SK-N-SH (cell line): ENCODE data around the gene GLOD5. TPM values are rescaled to one million over a fixed set of nuclear protein-coding genes. Genes with fewer than 3 reads are reported as not detected.

ENCODE experiments used
- CTCF ChIA-PET: fragments of 300-600, 350-600 bp; formaldehyde crosslinking; extraction: SDS; loops from one replicate; lab custom pipeline; 2021; lab: Yijun Ruan, JAX
- POLR2A ChIA-PET: fragments of 350-600 bp; sonication (Branson Sonifier 250); formaldehyde crosslinking; extraction: SDS; loops from one replicate; lab custom pipeline; 2020; ENCODE audit warnings: antibody characterized with exemption, inconsistent platforms; lab: Yijun Ruan, JAX
- DNase-seq: peaks from one replicate; pipeline ENCODE4 v3.0.0; 2012
- H2AFZ ChIP-seq: fragments of 200-600 bp; sonication (generic); 2 replicates; pipeline ENCODE4 v1.8.1; 2016; ENCODE audit warnings: antibody characterized with exemption, mild to moderate bottlenecking, low read depth
- H3F3A ChIP-seq: fragments of 200-600 bp; sonication (generic); replicated peaks from 2 replicates; pipeline ENCODE3; 2016; ENCODE audit warnings: antibody characterized with exemption, mild to moderate bottlenecking; ENCODE audit not compliant: insufficient read depth
- H3K27ac ChIP-seq, 2 experiments: fragments of 200-500 bp in 1 of 2; fragments of 200-600 bp in 1 of 2; sonication (Bioruptor generic) in 1 of 2; sonication (generic), shearing (Covaris generic) in 1 of 2; 2 replicates each; pipeline versions ENCODE4 v1.5.1 to v1.6.1; 2014 to 2016; ENCODE audit warnings: low read depth in 2 of 2, inconsistent platforms in 1 of 2, low read length in 1 of 2, mild to moderate bottlenecking in 1 of 2, mixed read lengths in 1 of 2
- H3K27me3 ChIP-seq: fragments of 200-600 bp; sonication (generic), shearing (Covaris generic); 2 replicates; pipeline ENCODE4 v1.6.1; 2016; ENCODE audit warnings: mixed run types; ENCODE audit not compliant: insufficient read depth
- H3K36me3 ChIP-seq, 2 experiments: fragments of 200-500 bp in 1 of 2; fragments of 200-600 bp in 1 of 2; sonication (Bioruptor generic) in 1 of 2; sonication (generic) in 1 of 2; replicated peaks in 1 of 2; 2 replicates each; pipeline versions ENCODE3 to v1.5.1; 2014 to 2016; ENCODE audit warnings: low read length in 1 of 2, mild to moderate bottlenecking in 1 of 2; ENCODE audit not compliant: insufficient read depth in 2 of 2, control insufficient read depth in 1 of 2
- H3K4me1 ChIP-seq, 2 experiments: fragments of 200-500 bp in 1 of 2; fragments of 200-600 bp in 1 of 2; sonication (Bioruptor generic) in 1 of 2; sonication (generic), shearing (Covaris generic) in 1 of 2; 2 replicates each; pipeline versions ENCODE4 v1.5.1 to v1.6.1; 2014 to 2016; ENCODE audit warnings: low read depth in 1 of 2, low read length in 1 of 2, mixed run types in 1 of 2; ENCODE audit not compliant: insufficient read depth in 2 of 2, control insufficient read depth in 1 of 2
- H3K4me2 ChIP-seq: fragments of 200-600 bp; sonication (generic), shearing (Covaris generic); 2 replicates; pipeline ENCODE4 v1.6.1; 2017; ENCODE audit warnings: mixed run types
- H3K4me3 ChIP-seq, 2 experiments: fragments of 200-500 bp in 1 of 2; fragments of 200-600 bp in 1 of 2; sonication (Bioruptor generic) in 1 of 2; sonication (generic), shearing (Covaris generic) in 1 of 2; 2 replicates each; pipeline versions ENCODE4 v1.5.1 to v1.8.1; 2014 to 2016; ENCODE audit warnings: low read depth in 2 of 2, inconsistent platforms in 1 of 2, low read length in 1 of 2, mild to moderate bottlenecking in 1 of 2, mixed read lengths in 1 of 2, moderate library complexity in 1 of 2
- H3K79me2 ChIP-seq: fragments of 200-600 bp; sonication (generic); 2 replicates; pipeline ENCODE4 v1.8.1; 2017; ENCODE audit warnings: mild to moderate bottlenecking; ENCODE audit not compliant: insufficient read depth
- H3K9ac ChIP-seq: fragments of 200-600 bp; sonication (generic); 2 replicates; pipeline ENCODE4 v1.6.1; 2017; ENCODE audit warnings: mixed run types
- H3K9me2 ChIP-seq: fragments of 200-600 bp; sonication (generic); 2 replicates; pipeline ENCODE4 v1.6.1; 2017; ENCODE audit warnings: mixed run types
- H3K9me3 ChIP-seq: fragments of 200-600 bp; sonication (generic); 2 replicates; pipeline ENCODE4 v1.6.1; 2017; ENCODE audit warnings: mixed run types, mild to moderate bottlenecking, moderate library complexity
- H4K20me1 ChIP-seq: fragments of 200-600 bp; sonication (generic); 2 replicates; pipeline ENCODE4 v1.6.1; 2017; ENCODE audit warnings: mild to moderate bottlenecking, mixed run types; ENCODE audit not compliant: insufficient read depth
- CHD2 ChIP-seq: fragments of 150-350 bp; IDR thresholded peaks from 2 replicates; pipeline ENCODE4 v1.6.1; 2018; ENCODE audit warnings: low read length; ENCODE audit not compliant: partially characterized antibody
- CTCF ChIP-seq: fragments of 200-600 bp; sonication (generic); IDR thresholded peaks from 2 replicates; pipeline ENCODE4 v1.6.1; 2017; ENCODE audit warnings: antibody characterized with exemption, mild to moderate bottlenecking, moderate library complexity
- JUND ChIP-seq: IDR thresholded peaks from 2 replicates; pipeline ENCODE4 v1.4.0; 2012
- MXI1 ChIP-seq: IDR thresholded peaks from 2 replicates; pipeline ENCODE4 v1.6.1; 2012; ENCODE audit warnings: mild to moderate bottlenecking, low read depth, low read length, improper control_type of control experiment
- NRF1 ChIP-seq: IDR thresholded peaks from 2 replicates; pipeline ENCODE4 v1.6.1; 2012; ENCODE audit warnings: low read depth, mild to moderate bottlenecking, low read length
- POLR2AphosphoS5 ChIP-seq: IDR thresholded peaks from 2 replicates; pipeline ENCODE4 v1.6.1; 2012; ENCODE audit warnings: low read depth, low read length
- TAF1 ChIP-seq: IDR thresholded peaks from 2 replicates; pipeline ENCODE4 v1.6.1; 2012; ENCODE audit warnings: low read depth, mild to moderate bottlenecking, low read length, moderate library complexity, borderline replicate concordance
- YY1 ChIP-seq: IDR thresholded peaks from 2 replicates; pipeline ENCODE4 v1.4.0; 2012; ENCODE audit warnings: low read depth, mild to moderate bottlenecking
- ZBTB33 ChIP-seq: IDR thresholded peaks from 2 replicates; pipeline ENCODE4 v1.4.0; 2012; ENCODE audit warnings: low read depth, borderline replicate concordance
- WGBS: methylation state at CpG from one replicate; pipeline ENCODE4 v1.1.6; 2017; ENCODE audit warnings: low lambda C conversion rate; 5-methylcytosine and 5-hydroxymethylcytosine counted together
- polyA plus RNA-seq, 3 experiments: library from polyadenylated mRNA; depleted of rRNA; stranded (reverse); fragments of >200 nt; gene quantifications; 2 replicates each; pipeline ENCODE4 v1.2.3, GENCODE V29; 2012

The GLOD5 gene
- polyA plus RNA-seq, 1 of the 3 experiments (the other 2 are of a cell fraction): not detected

- TF ChIP-seq TAF1: no peak
- no peak for TF ChIP-seq MXI1
- TF ChIP-seq, all 33 proteins: peak for 0
- H3K4me1 ChIP-seq: no peaks in the 10 kb centered on the region
- peaks cover 26% of the 10 kb centered on the region; the same call in 1 of the 2 replicates for H3K27me3 ChIP-seq
- no peaks in the 10 kb centered on the region for H3K79me2 ChIP-seq
- no peak overlapping the region for H2AFZ ChIP-seq
- ChIA-PET POLR2A (no interaction called here), CTCF (interaction anchor here (1.5 kb wide), 1 partner anchor 8 kb away, joined by 4 read pairs; no protein-coding TSS in a partner anchor)
- no peak overlapping the region for H3K27ac ChIP-seq
- DNase-seq: peak; percentile 8
- no peaks in the 10 kb centered on the region for H3F3A ChIP-seq
- H3K4me3 ChIP-seq: no peak overlapping the region
- H3K9me3 ChIP-seq: no peaks in the 10 kb centered on the region
- no peak overlapping the region for H3K4me2 ChIP-seq
- no CpG with 5 or more reads among the region's 1 CpG for WGBS
- no peaks in the 10 kb centered on the region for H3K9me2 ChIP-seq
- H3K9ac ChIP-seq: no peak overlapping the region
- no peaks in the 10 kb centered on the region for H4K20me1 ChIP-seq
- no peaks in the 10 kb centered on the region for H3K36me3 ChIP-seq
These were observed 23.6 kb downstream of the GLOD5 start for GRCh38 chrX:48785186-48785539.

GRCh38 chrX:48785540-48786214, 24.1 kb downstream of the GLOD5 start:
- Histone ChIP-seq H3F3A (no peaks in the 10 kb centered on the region), H2AFZ (no peak overlapping the region), H3K4me1 (no peaks in the 10 kb centered on the region), H3K9ac (no peak overlapping the region), H3K27me3 (peaks cover 31% of the 10 kb centered on the region; the same call in 1 of the 2 replicates), H3K27ac (no peak overlapping the region), H4K20me1 (no peaks in the 10 kb centered on the region), H3K79me2 (no peaks in the 10 kb centered on the region), H3K9me2 (no peaks in the 10 kb centered on the region), H3K4me2 (no peak overlapping the region), H3K36me3 (no peaks in the 10 kb centered on the region)
- DNase-seq: peak; percentile 30
- ChIA-PET POLR2A (no interaction called here), CTCF (no interaction called here)
- WGBS: 22% methylated on average over 13 of the region's 16 CpGs
- no peak for TF ChIP-seq CHD2
- TF ChIP-seq, all 33 proteins: peak for 0
- Histone ChIP-seq H3K4me3 (no peak overlapping the region), H3K9me3 (no peaks in the 10 kb centered on the region)

GRCh38 chrX:48786341-48786800, 24.8 kb downstream of the GLOD5 start, which contains the start of gene GATA1:
GATA1 (plus strand) TSS chrX:48786590; CDS start chrX:48791110, 4,520 bp downstream.
- Histone ChIP-seq H3K27me3 (peaks cover 31% of the 10 kb centered on the region; the same call in 1 of the 2 replicates), H3K79me2 (no peaks in the 10 kb centered on the region), H2AFZ (no peak within 1 kb of the TSS), H3K4me2 (no peak within 1 kb of the TSS), H3K36me3 (no peaks in the 10 kb centered on the region), H3F3A (no peaks in the 10 kb centered on the region), H4K20me1 (no peaks in the 10 kb centered on the region), H3K27ac (no peak within 1 kb of the TSS), H3K4me3 (no peak within 1 kb of the TSS), H3K9me3 (no peaks in the 10 kb centered on the region), H3K9me2 (no peaks in the 10 kb centered on the region), H3K9ac (no peak within 1 kb of the TSS), H3K4me1 (no peaks in the 10 kb centered on the region)
- DNase-seq: peak; percentile 19
- ChIA-PET CTCF (no interaction called here), POLR2A (no interaction called here)
- no peak for TF ChIP-seq YY1
- TF ChIP-seq CHD2: no peak
- TF ChIP-seq TAF1: no peak
- no peak for TF ChIP-seq CTCF
- no peak for TF ChIP-seq NRF1
- no peak for TF ChIP-seq ZBTB33
- TF ChIP-seq POLR2AphosphoS5: no peak
- TF ChIP-seq JUND: no peak
- 27% methylated on average over 5 of the region's 7 CpGs for WGBS
